Measurements from ENCODE around the gene DTX1. TPM values are rescaled to one million over a fixed set of nuclear protein-coding genes. Genes with fewer than 3 reads are reported as not detected.

Gene DTX1
- total RNA-seq, 1 experiment from 2014 or later, result 5.5 TPM

DNA sequence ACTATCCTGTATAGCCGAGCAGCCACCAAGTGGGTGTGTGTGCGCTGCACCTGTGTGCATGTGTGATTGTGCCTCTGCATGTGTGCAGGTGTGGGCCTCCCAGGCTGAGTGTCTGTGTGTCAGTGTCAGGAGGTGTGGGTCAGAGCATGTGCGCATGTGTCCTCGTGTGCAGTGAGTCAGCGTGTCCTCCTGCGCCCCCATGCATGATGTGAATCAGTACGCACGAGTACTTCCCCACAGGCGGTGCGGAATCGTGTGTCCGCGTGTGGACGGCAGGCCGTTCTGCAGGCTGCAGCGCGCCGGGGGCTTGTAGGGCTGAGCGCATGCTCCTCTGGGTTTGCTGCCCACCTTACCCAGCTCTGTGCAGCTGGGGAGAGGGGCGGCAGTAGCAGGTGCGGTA, 34.2 kb downstream of the DTX1 start:
- Histone ChIP-seq H3K27me3 (replicated peaks; ENCODE audit: insufficient read depth, low read depth, low read length, poor library complexity) (no peaks in the 10 kb centered on the region), H3K27ac (ENCODE audit: low read depth, low read length, poor library complexity, severe bottlenecking) (no peak overlapping the region), H3K4me3 (ENCODE audit: low read depth, low read length, poor library complexity, severe bottlenecking) (no peak overlapping the region), H3K36me3 (ENCODE audit: insufficient read depth, low read length, poor library complexity, severe bottlenecking) (no peaks in the 10 kb centered on the region), H3K4me1 (ENCODE audit: insufficient read depth, low read length, poor library complexity, severe bottlenecking) (no peaks in the 10 kb centered on the region), H3K9me3 (ENCODE audit: low read depth, low read length, poor library complexity, severe bottlenecking) (no peaks in the 10 kb centered on the region)
- no TSS peak for BruUV-seq (replicated peaks)
- ChIA-PET CTCF (no interaction called here), POLR2A (ENCODE audit: low non-redundant PET) (no interaction called here)
- no peak for DNase-seq (ENCODE audit: low spot score)
- TF ChIP-seq, protein P1, sequence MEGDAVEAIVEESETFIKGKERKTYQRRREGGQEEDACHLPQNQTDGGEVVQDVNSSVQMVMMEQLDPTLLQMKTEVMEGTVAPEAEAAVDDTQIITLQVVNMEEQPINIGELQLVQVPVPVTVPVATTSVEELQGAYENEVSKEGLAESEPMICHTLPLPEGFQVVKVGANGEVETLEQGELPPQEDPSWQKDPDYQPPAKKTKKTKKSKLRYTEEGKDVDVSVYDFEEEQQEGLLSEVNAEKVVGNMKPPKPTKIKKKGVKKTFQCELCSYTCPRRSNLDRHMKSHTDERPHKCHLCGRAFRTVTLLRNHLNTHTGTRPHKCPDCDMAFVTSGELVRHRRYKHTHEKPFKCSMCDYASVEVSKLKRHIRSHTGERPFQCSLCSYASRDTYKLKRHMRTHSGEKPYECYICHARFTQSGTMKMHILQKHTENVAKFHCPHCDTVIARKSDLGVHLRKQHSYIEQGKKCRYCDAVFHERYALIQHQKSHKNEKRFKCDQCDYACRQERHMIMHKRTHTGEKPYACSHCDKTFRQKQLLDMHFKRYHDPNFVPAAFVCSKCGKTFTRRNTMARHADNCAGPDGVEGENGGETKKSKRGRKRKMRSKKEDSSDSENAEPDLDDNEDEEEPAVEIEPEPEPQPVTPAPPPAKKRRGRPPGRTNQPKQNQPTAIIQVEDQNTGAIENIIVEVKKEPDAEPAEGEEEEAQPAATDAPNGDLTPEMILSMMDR (conservative IDR thresholded peaks at IDR 0.05; ENCODE audit: low read depth, low read length), result no peak
- no peak for TF ChIP-seq EZH2 (IDR thresholded peaks at IDR 0.05; ENCODE audit: borderline replicate concordance, low read depth, low read length, poor library complexity, severe bottlenecking)
- intact Hi-C loops (cut with micrococcal nuclease; ENCODE audit: unreplicated experiment), result no loop called here

DNA sequence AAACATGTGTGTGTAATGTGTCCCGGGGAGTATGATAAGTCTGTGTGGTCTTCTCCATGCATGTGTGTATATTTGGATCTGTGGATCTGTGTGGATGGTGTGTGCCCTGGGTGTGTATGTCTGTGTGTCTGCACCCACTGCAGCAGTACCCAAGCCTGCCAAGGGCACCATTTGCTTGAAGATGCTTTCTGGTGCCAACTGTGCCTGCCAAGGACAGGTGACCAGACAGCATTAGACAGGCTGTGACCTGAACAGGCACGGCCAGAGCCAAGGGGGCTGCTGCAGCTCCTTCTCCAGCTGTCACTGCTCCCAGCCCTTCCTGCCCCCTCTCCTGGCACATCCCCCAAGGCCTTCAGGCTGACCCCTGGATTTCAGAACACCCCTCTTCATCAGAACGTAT, 35.0 kb downstream of the DTX1 start:
- no peaks in the 10 kb centered on the region for H3K9me3 ChIP-seq (ENCODE audit: low read depth, low read length, poor library complexity, severe bottlenecking)
- H3K27ac ChIP-seq (ENCODE audit: low read depth, low read length, poor library complexity, severe bottlenecking), result no peak overlapping the region
- TF ChIP-seq EZH2 (IDR thresholded peaks at IDR 0.05; ENCODE audit: borderline replicate concordance, low read depth, low read length, poor library complexity, severe bottlenecking), result no peak
- TF ChIP-seq, protein P1 (conservative IDR thresholded peaks at IDR 0.05; ENCODE audit: low read depth, low read length), result no peak
- BruUV-seq (replicated peaks), result no TSS peak
- no peak for DNase-seq (ENCODE audit: low spot score)
- ChIA-PET CTCF (no interaction called here), POLR2A (ENCODE audit: low non-redundant PET) (interaction anchor here (0.6 kb wide), 1 partner anchor 26 kb away, joined by 3 read pairs; no protein-coding TSS in a partner anchor)
- intact Hi-C loops (cut with micrococcal nuclease; ENCODE audit: unreplicated experiment), result no loop called here
- H3K4me1 ChIP-seq (ENCODE audit: insufficient read depth, low read length, poor library complexity, severe bottlenecking), result no peaks in the 10 kb centered on the region
- no peaks in the 10 kb centered on the region for H3K36me3 ChIP-seq (ENCODE audit: insufficient read depth, low read length, poor library complexity, severe bottlenecking)
- no peaks in the 10 kb centered on the region for H3K27me3 ChIP-seq (replicated peaks; ENCODE audit: insufficient read depth, low read depth, low read length, poor library complexity)
- H3K4me3 ChIP-seq (ENCODE audit: low read depth, low read length, poor library complexity, severe bottlenecking), result no peak overlapping the region

DNA sequence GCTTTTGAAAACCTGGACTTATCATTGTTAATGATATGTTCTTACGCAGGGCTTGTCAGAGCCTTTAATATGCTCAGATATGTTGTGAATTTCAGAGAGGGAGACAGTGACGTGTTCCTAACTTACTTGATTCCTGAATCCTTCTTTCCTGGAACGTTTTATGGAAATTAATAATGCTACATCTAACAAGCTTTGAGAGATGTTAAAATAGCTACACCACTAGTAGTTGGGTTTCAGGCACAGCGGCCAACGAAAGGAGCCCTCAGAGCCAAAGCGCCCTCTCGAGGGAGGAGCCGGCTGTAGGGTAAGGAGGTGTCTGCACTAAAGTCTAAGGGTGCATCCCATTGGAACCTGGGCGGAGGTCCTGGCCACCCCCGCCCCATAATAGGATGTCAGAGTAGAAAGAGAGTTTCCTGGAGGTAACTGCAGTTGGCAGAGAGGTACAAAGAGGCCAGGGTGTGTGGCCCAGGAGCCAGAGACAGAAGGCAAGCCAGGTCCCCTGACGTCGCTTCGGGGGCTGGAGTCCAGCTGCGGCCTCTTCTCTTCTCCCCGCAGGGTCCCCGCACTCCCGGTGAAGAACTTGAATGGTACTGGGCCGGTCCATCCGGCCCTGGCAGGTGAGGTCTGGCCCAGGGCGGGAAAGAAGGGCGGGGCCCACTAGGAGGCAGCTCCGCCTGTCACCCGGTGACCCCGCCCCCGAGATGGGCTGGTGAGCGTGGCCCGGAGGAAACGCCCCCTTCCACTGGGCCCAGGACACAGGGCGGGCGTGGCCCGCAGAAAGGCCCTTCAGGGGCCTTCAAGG, 36.3 kb downstream of the DTX1 start:
- H3K4me1 ChIP-seq (ENCODE audit: insufficient read depth, low read length, poor library complexity, severe bottlenecking), result peaks cover 3% of the 10 kb centered on the region
- no peak overlapping the region for H3K27ac ChIP-seq (ENCODE audit: low read depth, low read length, poor library complexity, severe bottlenecking)
- no peaks in the 10 kb centered on the region for H3K36me3 ChIP-seq (ENCODE audit: insufficient read depth, low read length, poor library complexity, severe bottlenecking)
- CTCF ChIA-PET, result no interaction called here
- TF ChIP-seq, protein P1 (conservative IDR thresholded peaks at IDR 0.05; ENCODE audit: low read depth, low read length), result no peak
- TF ChIP-seq EZH2 (IDR thresholded peaks at IDR 0.05; ENCODE audit: borderline replicate concordance, low read depth, low read length, poor library complexity, severe bottlenecking), result no peak
- BruUV-seq (replicated peaks), result no TSS peak
- intact Hi-C loops (cut with micrococcal nuclease; ENCODE audit: unreplicated experiment), result no loop called here
- no peaks in the 10 kb centered on the region for H3K27me3 ChIP-seq (replicated peaks; ENCODE audit: insufficient read depth, low read depth, low read length, poor library complexity)
- H3K4me3 ChIP-seq (ENCODE audit: low read depth, low read length, poor library complexity, severe bottlenecking), result no peak overlapping the region
- no peaks in the 10 kb centered on the region for H3K9me3 ChIP-seq (ENCODE audit: low read depth, low read length, poor library complexity, severe bottlenecking)
- POLR2A ChIA-PET (ENCODE audit: low non-redundant PET), result no interaction called here
- no peak for DNase-seq (ENCODE audit: low spot score)
